IMR-90 (cell line): Measurements from ENCODE around the gene ADORA2A. TPM values are rescaled to one million over a fixed set of nuclear protein-coding genes. Genes with fewer than 3 reads are reported as not detected.

Source experiments
- ATAC-seq: fragments of 200-7000 bp; cut with Tn5 transposase; 2 replicates; pipeline ENCODE4 v1.9.1; 2020; ENCODE audit warnings: low read depth, mild to moderate bottlenecking, moderate library complexity
- BruUV-seq: library from RNA; stranded (reverse); fragments of 400-500 nt; replicated peaks from 2 replicates; lab custom pipeline; 2021; lab: Mats Ljungman, UMichigan
- CTCF ChIA-PET: fragments of 300-600 bp; formaldehyde crosslinking; extraction: SDS; loops from one replicate; lab custom pipeline; 2021; ENCODE audit warnings: antibody characterized with exemption; lab: Yijun Ruan, JAX
- POLR2A ChIA-PET: fragments of 300-600 bp; sonication (Branson Sonifier 250); formaldehyde crosslinking; loops from one replicate; lab custom pipeline; 2022; ENCODE audit warnings: antibody characterized with exemption; ENCODE audit not compliant: unreplicated experiment; lab: Charles Lee
- DNase-seq: peaks from one replicate; pipeline ENCODE4 v3.0.0; 2013
- H2AFZ ChIP-seq: replicated peaks from 2 replicates; pipeline ENCODE3; 2013; ENCODE audit warnings: low read length, mild to moderate bottlenecking; ENCODE audit not compliant: poor library complexity
- H2AK5ac ChIP-seq: 2 replicates; pipeline ENCODE4 v1.6.1; 2013; ENCODE audit warnings: low read depth, low read length, inconsistent platforms
- H2AK9ac ChIP-seq: replicated peaks from 2 replicates; pipeline ENCODE3; 2013; ENCODE audit warnings: mild to moderate bottlenecking, low read depth, low read length, moderate library complexity; ENCODE audit not compliant: poor library complexity
- H2BK120ac ChIP-seq: 2 replicates; pipeline ENCODE4 v1.6.1; 2013; ENCODE audit warnings: low read depth, low read length, inconsistent platforms
- H2BK15ac ChIP-seq: 3 replicates; pipeline ENCODE4 v1.6.1; 2013; ENCODE audit warnings: low read depth, low read length, inconsistent platforms
- H2BK20ac ChIP-seq: 2 replicates; pipeline ENCODE4 v1.6.1; 2013; ENCODE audit warnings: low read depth, mild to moderate bottlenecking, inconsistent platforms, low read length, moderate library complexity
- H2BK5ac ChIP-seq: 2 replicates; pipeline ENCODE4 v1.6.1; 2013; ENCODE audit warnings: mild to moderate bottlenecking, low read depth, low read length, inconsistent platforms; ENCODE audit not compliant: poor library complexity, severe bottlenecking
- H3K14ac ChIP-seq: replicated peaks from 2 replicates; pipeline ENCODE4 v1.6.1; 2013; ENCODE audit warnings: low read depth, low read length, inconsistent platforms
- H3K18ac ChIP-seq: 2 replicates; pipeline ENCODE4 v1.6.1; 2013; ENCODE audit warnings: low read depth, low read length, control low read depth
- H3K23ac ChIP-seq: 2 replicates; pipeline ENCODE4 v1.6.1; 2013; ENCODE audit warnings: low read depth, low read length, inconsistent platforms
- H3K27ac ChIP-seq: 2 replicates; pipeline ENCODE4 v1.5.1; 2013; ENCODE audit warnings: mild to moderate bottlenecking, control low read depth, low read length; ENCODE audit not compliant: insufficient read depth
- H3K27me3 ChIP-seq: 2 replicates; pipeline ENCODE4 v1.6.1; 2013; ENCODE audit warnings: low read length; ENCODE audit not compliant: control insufficient read depth, insufficient read depth
- H3K36me3 ChIP-seq: 2 replicates; pipeline ENCODE4 v1.6.1; 2013; ENCODE audit warnings: low read length, mixed read lengths; ENCODE audit not compliant: control insufficient read depth, insufficient read depth
- H3K4ac ChIP-seq: 2 replicates; pipeline ENCODE4 v1.6.1; 2013; ENCODE audit warnings: low read depth, low read length, inconsistent platforms
- H3K4me1 ChIP-seq: 2 replicates; pipeline ENCODE4 v1.6.1; 2013; ENCODE audit warnings: low read length, mixed read lengths; ENCODE audit not compliant: control insufficient read depth, insufficient read depth
- H3K4me2 ChIP-seq: 2 replicates; pipeline ENCODE4 v1.6.1; 2013; ENCODE audit warnings: low read depth, mild to moderate bottlenecking, control low read depth, low read length, moderate library complexity
- H3K4me3 ChIP-seq: 2 replicates; pipeline ENCODE4 v1.5.1; 2013; ENCODE audit warnings: low read depth, mild to moderate bottlenecking, control low read depth, low read length, moderate library complexity; ENCODE audit not compliant: insufficient read depth
- H3K56ac ChIP-seq: 2 replicates; pipeline ENCODE4 v1.6.1; 2013; ENCODE audit warnings: low read length, inconsistent platforms; ENCODE audit not compliant: insufficient read depth; ENCODE audit errors: extremely low read depth
- H3K79me1 ChIP-seq, 2 experiments: 2 replicates each; pipeline ENCODE4 v1.6.1; 2013; ENCODE audit warnings: low read length in 2 of 2, inconsistent platforms in 1 of 2, low read depth in 1 of 2
- H3K9ac ChIP-seq: 2 replicates; pipeline ENCODE4 v1.6.1; 2013; ENCODE audit warnings: low read depth, low read length, control low read depth
- H3K9me1 ChIP-seq: 2 replicates; pipeline ENCODE4 v1.6.1; 2013; ENCODE audit warnings: low read length, inconsistent platforms; ENCODE audit not compliant: insufficient read depth
- H3K9me3 ChIP-seq: 2 replicates; pipeline ENCODE4 v1.6.1; 2013; ENCODE audit warnings: low read length; ENCODE audit not compliant: control insufficient read depth, insufficient read depth
- H4K20me1 ChIP-seq: 2 replicates; pipeline ENCODE4 v1.6.1; 2013; ENCODE audit warnings: low read length, inconsistent platforms; ENCODE audit not compliant: insufficient read depth
- H4K5ac ChIP-seq: 2 replicates; pipeline ENCODE4 v1.6.1; 2013; ENCODE audit warnings: mild to moderate bottlenecking, low read depth, low read length, control low read depth
- H4K8ac ChIP-seq, 2 experiments: 2 replicates each; pipeline ENCODE4 v1.6.1; 2013; ENCODE audit warnings: low read depth in 2 of 2, low read length in 2 of 2, control low read depth in 1 of 2, inconsistent platforms in 1 of 2
- H4K91ac ChIP-seq: 2 replicates; pipeline ENCODE4 v1.6.1; 2013; ENCODE audit warnings: low read depth, low read length, inconsistent platforms; ENCODE audit not compliant: insufficient read depth
- MAFK ChIP-seq: IDR thresholded peaks from 2 replicates; pipeline ENCODE4 v1.6.1; 2012; ENCODE audit warnings: low read depth, low read length, improper control_type of control experiment
- MAZ ChIP-seq: IDR thresholded peaks from 2 replicates; pipeline ENCODE4 v1.6.1; 2012; ENCODE audit warnings: low read depth, mild to moderate bottlenecking, low read length, improper control_type of control experiment, moderate library complexity, borderline replicate concordance
- NFE2L2 ChIP-seq: fragments of 150-350 bp; IDR thresholded peaks from 2 replicates; pipeline ENCODE4 v1.6.1; 2016; ENCODE audit warnings: low read depth, mild to moderate bottlenecking, low read length
- POLR2A ChIP-seq: IDR thresholded peaks from 2 replicates; pipeline ENCODE4 v1.6.1; 2012; ENCODE audit warnings: mild to moderate bottlenecking, low read depth, low read length
- WGBS, 2 experiments: methylation state at CpG; one replicate each; pipeline versions ENCODE4 v1.1.5 to v1.1.7; 2013; ENCODE audit warnings: missing lambda C conversion rate in 2 of 2; ENCODE audit not compliant: insufficient read length in 1 of 2; ENCODE audit errors: extremely low coverage in 2 of 2; 5-methylcytosine and 5-hydroxymethylcytosine counted together
- dilution Hi-C: fragments of 300-500 bp; cut with HindIII; formaldehyde crosslinking; loops from one replicate; pipeline ENCODE4 v1.14.3; 2018; ENCODE audit warnings: low sequenced_read_pairs; ENCODE audit not compliant: unreplicated experiment
- in situ Hi-C: fragments of 300-500 bp; cut with MboI; formaldehyde crosslinking; loops from 3 replicates; pipeline ENCODE4 v1.14.3; 2019; ENCODE audit warnings: low sequenced_read_pairs, inconsistent platforms, mixed read lengths
- intact Hi-C: fragments of 100-400 bp; cut with micrococcal nuclease; formaldehyde crosslinking; loops from 2 replicates; pipeline ENCODE4 v1.10.0; 2022
- polyA plus RNA-seq, 3 experiments: library from polyadenylated mRNA; depleted of rRNA; stranded (reverse); fragments of >200 nt; gene quantifications; 2 replicates each; pipeline ENCODE4 v1.2.3, GENCODE V29; 2012; ENCODE audit warnings: low replicate concordance in 1 of 3
- total RNA-seq: library from RNA; depleted of rRNA; stranded (reverse); fragments of >200 nt; gene quantifications from 2 replicates; pipeline ENCODE4 v1.2.3, GENCODE V29; 2012
- TF ChIP-seq, protein P1 (sequence below): fragments of 150-350 bp; IDR thresholded peaks from 2 replicates; pipeline ENCODE4 v1.6.1; 2017; ENCODE audit warnings: mild to moderate bottlenecking, antibody characterized with exemption, low read length, low read depth

Gene ADORA2A
- total and polyA plus RNA-seq, 2 of the 4 experiments (the other 2 are of a cell fraction) = 0.36 to 1.1 TPM

DNA sequence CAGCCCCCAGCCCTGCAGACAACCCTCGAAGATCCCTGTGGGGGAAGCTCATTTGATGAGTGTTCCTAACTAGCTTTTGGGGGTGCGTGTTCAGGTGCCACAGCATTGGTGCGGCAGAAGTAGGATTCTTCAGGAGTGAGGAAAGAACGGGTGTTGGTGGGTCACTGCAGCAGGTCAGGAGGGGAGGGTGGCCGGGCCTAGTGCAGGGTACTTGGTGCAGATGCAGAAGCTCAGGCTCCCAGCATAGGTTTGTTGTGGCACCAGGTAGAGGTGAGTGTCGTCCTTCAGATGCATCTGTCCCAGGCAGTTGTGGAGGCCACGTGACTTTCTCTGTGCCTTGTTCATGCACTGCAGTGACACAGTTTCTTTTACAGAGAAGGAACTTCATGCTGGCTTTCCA is 15.1 kb upstream of the ADORA2A start:
- Histone ChIP-seq H3K56ac (no peak overlapping the region), H2BK20ac (no peak overlapping the region), H2AK9ac (no peak overlapping the region), H3K23ac (no peak overlapping the region), H3K4me2 (no peak overlapping the region), H2BK120ac (no peak overlapping the region), H3K4me3 (no peak overlapping the region), H4K91ac (no peak overlapping the region), H3K79me1 (peaks cover 33 to 59% of the 10 kb centered on the region in 2 experiments), H4K5ac (no peak overlapping the region), H3K9me1 (peaks cover 41% of the 10 kb centered on the region), H2BK5ac (no peak overlapping the region), H4K8ac (no peak overlapping the region), H3K9me3 (no peaks in the 10 kb centered on the region), H2BK15ac (no peak overlapping the region), H3K36me3 (peaks cover 26% of the 10 kb centered on the region; the same call in 1 of the 2 replicates), H2AFZ (no peak overlapping the region), H3K27me3 (no peaks in the 10 kb centered on the region), H3K14ac (no peak overlapping the region), H3K18ac (no peak overlapping the region), H2AK5ac (no peak overlapping the region), H3K9ac (no peak overlapping the region), H3K27ac (no peak overlapping the region), H3K4ac (no peak overlapping the region), H4K20me1 (peaks cover 24% of the 10 kb centered on the region), H3K4me1 (peaks cover 32% of the 10 kb centered on the region)
- BruUV-seq = no TSS peak
- WGBS, 2 experiments = 84% methylated on average over 6 of the region's 7 CpGs; no CpG with 5 or more reads in 1 of the 2 experiments
- no peak for TF ChIP-seq MAFK
- TF ChIP-seq NFE2L2 = no peak
- TF ChIP-seq, protein P1, sequence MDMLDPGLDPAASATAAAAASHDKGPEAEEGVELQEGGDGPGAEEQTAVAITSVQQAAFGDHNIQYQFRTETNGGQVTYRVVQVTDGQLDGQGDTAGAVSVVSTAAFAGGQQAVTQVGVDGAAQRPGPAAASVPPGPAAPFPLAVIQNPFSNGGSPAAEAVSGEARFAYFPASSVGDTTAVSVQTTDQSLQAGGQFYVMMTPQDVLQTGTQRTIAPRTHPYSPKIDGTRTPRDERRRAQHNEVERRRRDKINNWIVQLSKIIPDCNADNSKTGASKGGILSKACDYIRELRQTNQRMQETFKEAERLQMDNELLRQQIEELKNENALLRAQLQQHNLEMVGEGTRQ = no peak
- TF ChIP-seq POLR2A = no peak
- no peak for TF ChIP-seq MAZ
- ChIA-PET CTCF (no interaction called here), POLR2A (no interaction called here)
- intact Hi-C loops = no loop called here
- in situ Hi-C loops = no loop called here
- no peak for DNase-seq
- no peak for ATAC-seq
- dilution Hi-C loops = no loop called here
